HG02885 (cell line): ENCODE results near the gene RAP1A.
"Not testable (repeated sequence)": the region's sequence is repeated elsewhere in the genome, so short reads cannot be mapped to it uniquely, and the experiment has no call there.

ENCODE experiments used
- ATAC-seq: cut with Tn5 transposase; IDR thresholded peaks from one replicate; pipeline ENCODE4 v1.9.1; 2021; ENCODE audit warnings: mild to moderate bottlenecking; ENCODE audit not compliant: unreplicated experiment, poor library complexity

The RAP1A gene

GRCh38 chr1:111733992-111734341 lies 114.4 kb downstream of the RAP1A start:
- ATAC-seq = no peak

- ATAC-seq = no peak
These were observed 114.8 kb downstream of the RAP1A start for GRCh38 chr1:111734426-111734825.

GRCh38 chr1:111734856-111735255 lies 115.3 kb downstream of the RAP1A start:
- no peak for ATAC-seq

DNA sequence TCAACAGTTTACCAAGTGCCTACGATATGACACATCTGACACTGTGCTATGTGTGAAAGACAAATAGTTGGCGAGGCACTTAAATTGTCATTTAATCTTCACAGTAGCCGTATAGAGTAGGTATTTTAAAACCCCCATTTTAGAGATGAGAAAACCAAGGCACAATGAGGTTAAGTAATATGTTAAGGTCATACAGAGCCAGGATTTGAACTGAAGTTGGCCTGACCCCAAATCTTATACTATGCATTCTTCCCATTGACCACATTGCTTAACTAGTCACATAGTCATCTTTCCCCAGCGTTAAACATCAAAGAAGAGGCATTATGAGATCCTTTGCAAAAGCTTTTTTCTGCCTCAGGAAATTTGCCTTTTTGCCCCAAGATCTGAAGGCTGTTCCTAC lies 115.7 kb downstream of the RAP1A start:
- ATAC-seq = no peak

- ATAC-seq = no peak
These were observed 116.4 kb downstream of the RAP1A start for GRCh38 chr1:111735858-111736544.

DNA sequence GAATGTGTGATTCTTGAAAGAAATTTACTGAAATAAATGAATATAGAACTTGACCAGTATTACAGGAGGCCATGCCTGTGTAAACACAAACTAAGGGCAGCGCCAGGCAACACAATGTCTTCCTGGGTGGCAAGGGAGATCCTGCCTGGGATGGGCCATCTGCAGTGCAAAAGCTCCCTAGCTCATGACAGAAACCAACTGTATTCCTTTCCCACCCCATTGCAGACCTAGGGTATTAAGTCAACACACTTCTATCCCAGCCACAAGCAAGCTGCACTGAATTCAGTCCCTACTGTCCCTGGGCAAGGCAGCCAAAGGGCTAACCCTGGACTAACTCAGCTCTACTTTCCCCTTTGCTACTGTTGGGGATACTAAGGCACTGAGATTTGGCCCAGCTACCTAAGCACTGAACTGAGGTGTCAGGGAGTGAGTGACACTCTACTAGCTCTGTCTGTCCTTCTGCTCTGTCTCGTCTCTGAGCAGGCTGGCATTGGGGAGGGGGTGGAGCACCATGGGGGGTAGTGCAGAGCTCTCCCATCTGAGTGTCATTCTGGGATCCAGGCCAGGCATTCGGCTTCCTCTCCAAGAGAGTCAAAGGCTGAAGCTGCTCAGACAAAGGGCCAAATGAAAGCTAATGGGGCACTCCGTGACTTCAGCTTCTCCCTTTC lies 117.1 kb downstream of the RAP1A start:
- ATAC-seq = no peak

GRCh38 chr1:111737216-111738132 lies 117.9 kb downstream of the RAP1A start:
- ATAC-seq = no peak

GRCh38 chr1:111738133-111738435 lies 118.5 kb downstream of the RAP1A start:
- ATAC-seq = no peak

DNA sequence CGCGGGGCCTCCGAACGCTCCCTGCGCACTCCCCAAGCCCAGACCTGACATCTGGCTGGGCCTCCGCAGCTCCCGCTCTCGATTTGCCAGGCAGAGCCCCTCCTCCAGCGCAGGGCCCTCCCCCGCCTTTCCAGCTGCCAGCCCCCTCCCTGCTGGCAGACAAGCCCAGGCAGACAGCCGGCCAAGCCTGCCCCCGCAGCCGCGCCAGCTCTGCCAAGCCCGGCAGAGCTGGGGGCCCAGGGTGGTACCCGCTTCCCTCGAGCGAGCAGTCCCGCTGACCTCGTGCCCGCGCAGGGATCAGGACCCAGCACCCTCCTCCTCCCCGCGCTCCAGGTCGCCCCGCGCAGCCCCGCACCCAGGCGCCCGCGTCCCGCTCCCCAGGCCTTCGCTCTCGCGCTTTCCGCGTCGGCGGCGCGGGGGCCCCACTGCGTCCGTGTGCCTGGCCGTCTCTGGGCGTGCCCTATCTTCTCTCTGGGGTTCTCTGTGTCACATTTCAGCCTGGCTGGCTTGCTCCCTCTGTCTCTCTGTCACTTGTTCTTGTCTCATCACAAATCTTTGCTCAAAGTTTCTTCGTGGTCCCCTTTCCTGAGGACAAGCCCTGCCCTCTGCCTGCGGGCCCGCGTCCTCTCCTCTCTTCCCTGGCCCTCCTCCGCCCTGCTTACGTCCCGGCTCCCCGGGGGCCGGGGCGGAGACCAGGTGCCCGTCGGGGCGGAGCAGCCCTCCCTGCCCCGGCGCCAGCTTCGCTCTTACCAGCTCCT lies 119.0 kb downstream of the RAP1A start:
- peak; percentile 42 for ATAC-seq

DNA sequence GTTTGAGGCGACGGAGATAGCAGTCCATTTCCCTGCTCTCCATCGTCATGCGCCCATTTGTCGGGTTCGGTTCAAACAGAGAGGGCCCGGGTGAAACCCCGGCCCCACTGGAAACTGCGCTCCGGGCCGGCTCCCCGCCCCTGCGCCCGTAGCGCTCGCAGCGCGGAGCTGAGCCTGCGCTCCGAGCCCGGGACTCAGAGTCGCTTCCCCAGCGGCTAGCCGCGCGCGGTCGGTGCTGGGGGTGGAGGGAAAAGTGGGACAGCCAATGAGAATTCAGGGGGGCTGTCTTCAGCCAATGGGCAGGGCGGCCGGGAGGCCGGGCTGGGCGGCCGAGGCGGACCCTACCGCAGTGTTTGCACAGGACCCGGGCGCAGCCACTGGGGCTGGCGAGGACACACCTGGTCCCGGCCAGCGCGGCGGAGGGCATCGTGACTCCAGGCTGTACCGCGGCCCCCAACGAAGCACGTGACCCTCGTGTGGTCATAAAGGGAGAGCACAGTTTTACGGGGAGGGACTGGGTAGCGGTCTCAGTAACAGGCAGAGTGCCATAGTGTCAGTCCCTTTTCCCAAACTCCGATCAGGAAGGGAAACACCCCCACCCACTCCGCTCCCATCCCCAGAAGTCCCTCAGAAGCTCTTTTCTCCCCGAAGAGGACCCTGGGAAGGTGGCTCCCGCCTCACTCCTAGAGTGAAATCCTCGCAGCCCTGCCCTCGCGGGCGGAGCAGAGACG lies 119.8 kb downstream of the RAP1A start, which contains the start of gene INKA2:
TSS of gene INKA2 (minus strand) at position 202 of the 731 bp plus-strand sequence. CDS start at position 49, 153 bp downstream.
- peak; percentile 91 for ATAC-seq

DNA sequence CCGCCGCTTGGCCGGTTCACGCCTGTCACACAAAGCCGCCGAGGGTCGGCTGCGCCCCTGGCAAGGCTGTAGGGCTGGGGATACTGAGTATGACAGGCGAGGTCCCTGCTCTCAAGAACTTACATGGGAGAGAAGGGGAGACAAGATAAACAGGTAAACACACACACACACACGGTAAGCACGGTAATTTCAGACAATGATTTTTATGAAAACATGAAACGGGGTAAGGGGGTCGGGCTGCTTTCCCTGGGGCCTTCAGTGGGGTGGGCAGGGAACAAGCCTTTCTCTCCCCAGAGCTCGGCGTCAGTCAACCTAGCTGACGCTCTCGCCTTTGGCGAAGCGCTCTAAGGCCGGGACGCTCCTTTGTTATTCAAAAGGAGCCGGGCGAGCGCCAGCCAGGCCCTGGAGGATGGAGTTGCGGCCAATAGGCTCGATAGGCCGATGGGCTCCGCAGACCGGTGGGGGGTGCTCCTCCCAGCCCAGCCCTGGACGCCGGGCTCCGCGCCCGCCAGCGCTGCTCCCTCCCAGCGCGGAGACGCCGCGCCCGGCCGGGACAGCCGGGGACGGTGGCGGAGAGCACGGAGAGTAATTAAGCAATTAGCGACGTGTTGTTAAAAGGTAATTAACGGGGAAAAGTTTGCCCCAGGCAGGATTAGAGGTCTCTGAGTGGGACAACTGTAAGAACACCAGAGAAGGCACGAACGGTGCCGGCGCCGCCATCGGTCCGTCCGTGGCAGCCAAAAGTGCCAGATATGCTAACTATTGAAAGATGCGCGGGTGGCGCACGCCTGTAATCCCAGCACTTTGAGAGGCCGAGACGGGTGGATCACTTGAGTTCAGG lies 120.6 kb downstream of the RAP1A start:
- no peak for ATAC-seq

- not testable (repeated sequence) for ATAC-seq
These were observed 122.7 kb downstream of the RAP1A start for GRCh38 chr1:111742292-111742691.

GRCh38 chr1:111742938-111743549 lies 123.5 kb downstream of the RAP1A start:
- no peak for ATAC-seq

- ATAC-seq = no peak
These were observed 124.1 kb downstream of the RAP1A start for GRCh38 chr1:111743679-111744101.

DNA sequence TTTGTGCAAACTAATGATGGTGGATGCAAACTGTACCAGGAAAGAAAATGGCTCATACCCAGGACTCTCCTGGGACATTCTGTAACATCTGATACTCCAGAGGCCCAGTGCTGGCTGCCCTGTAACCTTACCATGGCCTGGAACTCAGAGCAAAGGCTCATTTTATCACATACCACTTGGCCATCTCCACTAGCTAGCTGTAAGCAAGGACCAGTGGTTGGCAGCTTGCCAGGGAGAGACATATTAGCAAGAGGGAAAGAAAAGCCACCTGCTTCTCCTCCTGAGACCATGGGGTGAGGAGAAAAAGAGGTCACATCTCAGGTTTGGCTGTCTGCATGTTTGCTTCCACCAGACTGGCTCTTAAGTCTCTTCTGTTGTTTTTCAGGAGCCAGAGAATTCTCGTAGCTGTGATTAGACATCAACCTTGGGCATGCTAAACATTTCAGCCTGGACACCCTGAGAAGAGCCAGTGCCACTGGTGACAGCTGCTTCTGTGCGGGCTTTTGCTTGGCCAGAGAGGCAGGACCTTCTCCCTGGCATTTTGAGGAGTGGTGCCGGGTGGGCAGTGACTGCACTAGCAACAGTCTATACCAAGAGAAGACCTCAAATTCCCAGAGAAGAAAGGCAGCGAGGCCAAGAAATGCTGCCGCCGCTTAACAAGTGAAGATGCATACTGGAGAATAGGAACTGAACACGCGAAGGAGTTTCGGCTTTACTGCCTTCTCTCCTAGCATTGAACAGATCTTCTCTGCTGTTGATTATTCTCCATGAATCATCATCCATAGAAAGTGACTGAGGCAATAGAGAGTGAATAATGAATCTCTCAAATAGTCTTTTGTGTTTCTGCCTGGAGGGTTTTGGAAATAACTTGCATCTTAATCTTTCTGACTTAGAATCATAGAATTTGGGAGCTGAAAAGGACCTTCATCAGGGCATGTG lies 126.4 kb downstream of the RAP1A start:
- ATAC-seq = no peak

- ATAC-seq = no peak
These were observed 127.0 kb downstream of the RAP1A start for GRCh38 chr1:111746614-111746999.

GRCh38 chr1:111747282-111747734 lies 127.7 kb downstream of the RAP1A start:
- no peak for ATAC-seq
